MM.1S (cell line): ENCODE measurements around the gene OR11L1.

Experiments
- DNase-seq: peaks from one replicate; pipeline ENCODE4 v3.0.0-alpha.2; 2015
- H2AFZ ChIP-seq: fragments of 300-600 bp; sonication (generic); 2 replicates; pipeline ENCODE4 v1.6.0; 2016; ENCODE audit warnings: antibody characterized with exemption, low read length
- H3F3A ChIP-seq: fragments of 300-600 bp; sonication (generic); 2 replicates; pipeline ENCODE4 v1.6.1; 2016; ENCODE audit warnings: mild to moderate bottlenecking, antibody characterized with exemption, low read length, moderate library complexity, mixed read lengths; ENCODE audit not compliant: insufficient read depth
- H3K27ac ChIP-seq: fragments of 300-600 bp; sonication (generic); 2 replicates; pipeline ENCODE4 v1.5.1; 2016; ENCODE audit warnings: mild to moderate bottlenecking, low read length
- H3K27me3 ChIP-seq: fragments of 300-600 bp; sonication (generic); replicated peaks from 2 replicates; pipeline ENCODE4 v1.6.0; 2016; ENCODE audit warnings: low read length; ENCODE audit not compliant: insufficient read depth
- H3K36me3 ChIP-seq: fragments of 300-600 bp; sonication (generic); replicated peaks from 2 replicates; pipeline ENCODE4 v1.6.1; 2016; ENCODE audit warnings: mild to moderate bottlenecking, low read length, mixed read lengths; ENCODE audit not compliant: insufficient read depth
- H3K4me1 ChIP-seq: fragments of 300-600 bp; sonication (generic); 2 replicates; pipeline ENCODE4 v1.6.1; 2016; ENCODE audit warnings: low read length, mixed read lengths
- H3K4me2 ChIP-seq: fragments of 300-600 bp; sonication (generic); 2 replicates; pipeline ENCODE4 v1.6.0; 2016; ENCODE audit warnings: low read depth, low read length
- H3K4me3 ChIP-seq: fragments of 300-600 bp; sonication (generic); 2 replicates; pipeline ENCODE4 v1.5.1; 2016; ENCODE audit warnings: low read length, mixed read lengths
- H3K79me2 ChIP-seq: fragments of 300-600 bp; sonication (generic); 2 replicates; pipeline ENCODE4 v1.6.1; 2016; ENCODE audit warnings: mixed run types, low read length, mixed read lengths
- H3K9ac ChIP-seq: fragments of 300-600 bp; sonication (generic); 2 replicates; pipeline ENCODE4 v1.6.1; 2016; ENCODE audit warnings: low read length, mixed read lengths
- H3K9me2 ChIP-seq: fragments of 300-600 bp; sonication (generic); replicated peaks from 2 replicates; pipeline ENCODE4 v1.6.1; 2016; ENCODE audit warnings: mild to moderate bottlenecking, low read length, mixed read lengths; ENCODE audit not compliant: insufficient read depth
- H3K9me3 ChIP-seq: fragments of 300-600 bp; sonication (generic); replicated peaks from 2 replicates; pipeline ENCODE4 v1.6.1; 2016; ENCODE audit warnings: mild to moderate bottlenecking, low read length, mixed read lengths; ENCODE audit not compliant: insufficient read depth
- H4K20me1 ChIP-seq: fragments of 300-600 bp; sonication (generic); 2 replicates; pipeline ENCODE4 v1.6.1; 2016; ENCODE audit warnings: mild to moderate bottlenecking, low read length, moderate library complexity, mixed read lengths; ENCODE audit not compliant: insufficient read depth
- EZH2 ChIP-seq: fragments of 300-600 bp; sonication (generic); optimal IDR thresholded peaks from 2 replicates; pipeline ENCODE3; 2017; ENCODE audit warnings: low read depth, mild to moderate bottlenecking, antibody characterized with exemption, low read length, mixed read lengths
- EZH2phosphoT487 ChIP-seq: fragments of 300-600 bp; sonication (generic); IDR thresholded peaks from 2 replicates; pipeline ENCODE4 v1.6.1; 2018; ENCODE audit warnings: antibody characterized with exemption, low read length
- TF ChIP-seq, protein P1 (sequence below): fragments of 300-600 bp; sonication (generic); IDR thresholded peaks from 2 replicates; pipeline ENCODE4 v1.5.1; 2016; ENCODE audit warnings: antibody characterized with exemption, low read length, mixed read lengths

The OR11L1 gene

DNA sequence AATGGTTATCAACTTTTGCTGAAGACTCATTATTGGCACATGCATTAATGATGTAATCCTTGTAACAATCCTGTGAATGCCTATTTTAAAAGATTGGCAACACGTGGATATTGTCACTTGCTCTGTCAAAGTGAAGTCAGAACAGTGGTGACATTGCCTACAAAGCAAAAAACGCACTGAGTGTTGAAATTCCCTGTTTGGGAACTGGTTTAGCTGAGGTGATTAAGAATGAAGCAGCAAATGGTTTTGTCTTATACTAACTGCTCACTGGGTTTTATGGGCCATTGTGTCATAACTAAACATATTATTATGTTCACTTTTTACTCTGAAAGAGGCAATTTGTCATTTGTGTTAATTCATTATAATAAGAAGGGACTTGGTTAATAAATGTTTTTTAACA, 29.1 kb downstream of the OR11L1 start:
- H3K27ac ChIP-seq = no peak overlapping the region
- H3K9me3 ChIP-seq = no peaks in the 10 kb centered on the region
- no peaks in the 10 kb centered on the region for H3K9me2 ChIP-seq
- no peaks in the 10 kb centered on the region for H3K27me3 ChIP-seq
- H3K4me3 ChIP-seq = no peak overlapping the region
- no peak overlapping the region for H2AFZ ChIP-seq
- no peak overlapping the region for H3K4me2 ChIP-seq
- no peak overlapping the region for H3K9ac ChIP-seq
- no peak for DNase-seq
- no peaks in the 10 kb centered on the region for H3K4me1 ChIP-seq
- H3K79me2 ChIP-seq = no peaks in the 10 kb centered on the region
- H4K20me1 ChIP-seq = no peaks in the 10 kb centered on the region
- H3F3A ChIP-seq = no peaks in the 10 kb centered on the region
- no peak for TF ChIP-seq EZH2phosphoT487
- TF ChIP-seq EZH2 = no peak
- no peaks in the 10 kb centered on the region for H3K36me3 ChIP-seq

DNA sequence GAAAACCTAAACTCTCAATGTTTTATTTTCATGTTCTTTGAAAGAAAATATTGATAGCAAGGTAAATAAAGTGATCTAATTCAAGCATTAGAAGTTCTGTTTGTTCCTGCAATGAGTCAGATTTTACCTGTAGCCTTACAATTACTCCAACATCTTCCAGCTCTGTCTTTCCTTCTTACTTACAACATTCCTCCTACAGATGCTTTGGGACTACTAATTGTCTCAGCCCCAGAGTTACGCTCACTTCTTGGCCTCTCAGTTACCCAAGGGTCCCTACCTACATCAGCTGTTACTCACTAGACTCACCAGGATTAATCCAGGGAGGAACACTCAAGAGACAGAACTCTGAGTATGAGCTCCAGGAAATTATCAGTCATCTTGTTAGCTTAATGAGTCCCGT, 44.2 kb downstream of the OR11L1 start:
- Histone ChIP-seq H3F3A (no peaks in the 10 kb centered on the region), H2AFZ (no peak overlapping the region), H3K4me1 (no peaks in the 10 kb centered on the region), H3K79me2 (no peaks in the 10 kb centered on the region), H3K9me2 (no peaks in the 10 kb centered on the region), H3K27ac (no peak overlapping the region), H3K27me3 (no peaks in the 10 kb centered on the region), H3K4me2 (no peak overlapping the region), H3K9ac (no peak overlapping the region), H3K9me3 (no peaks in the 10 kb centered on the region), H3K36me3 (no peaks in the 10 kb centered on the region), H4K20me1 (no peaks in the 10 kb centered on the region), H3K4me3 (no peak overlapping the region)
- no peak for TF ChIP-seq EZH2phosphoT487
- no peak for TF ChIP-seq EZH2
- TF ChIP-seq, protein P1, sequence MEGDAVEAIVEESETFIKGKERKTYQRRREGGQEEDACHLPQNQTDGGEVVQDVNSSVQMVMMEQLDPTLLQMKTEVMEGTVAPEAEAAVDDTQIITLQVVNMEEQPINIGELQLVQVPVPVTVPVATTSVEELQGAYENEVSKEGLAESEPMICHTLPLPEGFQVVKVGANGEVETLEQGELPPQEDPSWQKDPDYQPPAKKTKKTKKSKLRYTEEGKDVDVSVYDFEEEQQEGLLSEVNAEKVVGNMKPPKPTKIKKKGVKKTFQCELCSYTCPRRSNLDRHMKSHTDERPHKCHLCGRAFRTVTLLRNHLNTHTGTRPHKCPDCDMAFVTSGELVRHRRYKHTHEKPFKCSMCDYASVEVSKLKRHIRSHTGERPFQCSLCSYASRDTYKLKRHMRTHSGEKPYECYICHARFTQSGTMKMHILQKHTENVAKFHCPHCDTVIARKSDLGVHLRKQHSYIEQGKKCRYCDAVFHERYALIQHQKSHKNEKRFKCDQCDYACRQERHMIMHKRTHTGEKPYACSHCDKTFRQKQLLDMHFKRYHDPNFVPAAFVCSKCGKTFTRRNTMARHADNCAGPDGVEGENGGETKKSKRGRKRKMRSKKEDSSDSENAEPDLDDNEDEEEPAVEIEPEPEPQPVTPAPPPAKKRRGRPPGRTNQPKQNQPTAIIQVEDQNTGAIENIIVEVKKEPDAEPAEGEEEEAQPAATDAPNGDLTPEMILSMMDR = no peak
- no peak for DNase-seq
